HG03457 (cell line): Measurements from ENCODE around the gene ITPR3.

Experiments
- ATAC-seq: cut with Tn5 transposase; IDR thresholded peaks from one replicate; pipeline ENCODE4 v1.9.1; 2021; ENCODE audit warnings: moderate number of reproducible peaks; ENCODE audit not compliant: unreplicated experiment

Gene ITPR3

DNA sequence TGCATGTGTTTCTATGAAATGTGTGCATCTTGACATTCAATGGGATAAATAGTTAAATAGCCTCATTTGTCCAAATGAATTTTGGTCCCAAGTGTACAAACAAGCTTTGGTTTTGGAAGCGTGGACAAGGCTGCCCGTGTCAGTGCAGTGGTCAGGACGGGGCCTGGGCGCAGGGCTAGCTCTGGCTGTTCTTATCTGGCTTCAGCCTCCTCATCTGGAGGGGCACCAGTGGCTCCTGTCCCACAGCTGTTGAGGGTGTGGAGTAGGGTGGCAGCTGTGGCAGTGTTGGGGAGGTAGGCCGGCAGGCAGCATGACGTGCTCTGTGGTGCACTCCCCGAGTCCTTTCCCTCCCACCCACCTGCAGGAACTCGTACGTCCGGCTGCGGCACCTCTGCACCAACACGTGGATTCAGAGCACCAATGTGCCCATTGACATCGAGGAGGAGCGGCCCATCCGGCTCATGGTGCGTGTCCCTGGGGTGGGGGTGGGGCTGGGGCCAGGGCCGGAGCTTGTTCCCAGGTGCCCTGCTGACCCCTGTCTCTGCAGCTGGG is 43.5 kb downstream of the ITPR3 start:
- no peak for ATAC-seq

GRCh38 chr6:33665957-33666356 is 44.8 kb downstream of the ITPR3 start:
- ATAC-seq = no peak

- no peak for ATAC-seq
These were observed 46.0 kb downstream of the ITPR3 start for GRCh38 chr6:33667072-33667471.

DNA sequence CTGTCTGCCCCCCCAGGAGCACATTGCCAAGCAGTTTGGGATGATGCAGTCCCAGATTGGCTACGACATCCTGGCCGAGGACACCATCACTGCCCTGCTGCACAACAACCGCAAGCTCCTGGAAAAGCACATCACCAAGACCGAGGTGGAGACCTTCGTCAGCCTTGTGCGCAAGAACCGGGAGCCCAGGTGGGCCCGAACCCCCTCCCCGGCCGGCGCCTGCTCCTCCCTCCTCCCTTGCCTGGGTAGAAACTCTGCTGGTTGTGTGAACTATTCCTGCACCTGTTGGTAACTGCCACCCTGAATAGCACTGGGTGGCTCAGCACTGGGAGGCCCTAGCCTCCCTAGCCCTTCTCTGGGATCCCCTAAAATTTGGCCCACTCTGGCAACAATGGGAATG is 46.7 kb downstream of the ITPR3 start:
- ATAC-seq = no peak

DNA sequence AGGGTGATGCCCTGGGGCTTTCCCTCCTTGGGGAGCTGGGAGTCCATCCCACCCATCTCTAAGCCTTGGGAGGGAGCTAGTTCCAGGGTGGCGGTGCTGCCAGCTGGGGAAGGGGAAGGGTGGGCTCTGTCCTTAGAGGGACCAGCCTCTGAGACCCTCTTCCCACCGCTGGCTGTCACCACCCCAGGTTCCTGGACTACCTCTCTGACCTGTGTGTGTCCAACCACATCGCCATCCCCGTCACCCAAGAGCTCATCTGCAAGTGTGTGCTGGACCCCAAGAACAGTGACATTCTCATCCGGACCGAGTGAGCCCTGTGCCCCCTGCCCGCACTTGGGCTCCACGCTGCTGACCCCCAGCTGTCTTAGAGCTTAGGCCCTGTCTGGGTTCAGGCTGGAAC is 47.2 kb downstream of the ITPR3 start:
- ATAC-seq = no peak

- ATAC-seq = no peak
These were observed 47.8 kb downstream of the ITPR3 start for GRCh38 chr6:33668914-33669313.

- ATAC-seq = no peak
These were observed 49.1 kb downstream of the ITPR3 start for GRCh38 chr6:33670086-33670660.

- no peak for ATAC-seq
These were observed 50.0 kb downstream of the ITPR3 start for GRCh38 chr6:33670971-33671743.

DNA sequence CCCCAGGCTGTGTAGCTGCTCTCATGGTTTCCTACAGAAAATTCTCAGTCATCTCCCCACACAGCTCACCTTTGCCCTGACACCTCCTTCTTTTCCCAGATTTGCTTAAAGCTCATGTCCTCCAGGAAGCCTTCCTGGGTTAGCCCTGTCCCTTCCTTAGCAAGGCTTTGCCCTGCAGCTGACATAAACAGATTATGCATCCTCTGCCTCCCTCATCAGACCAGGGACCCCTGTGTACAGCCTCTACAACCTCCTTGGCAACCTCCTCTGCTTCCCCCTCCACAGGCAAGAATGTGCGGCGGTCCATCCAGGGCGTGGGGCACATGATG is 50.6 kb downstream of the ITPR3 start:
- ATAC-seq = no peak

GRCh38 chr6:33672808-33673207 is 51.7 kb downstream of the ITPR3 start:
- ATAC-seq = no peak

DNA sequence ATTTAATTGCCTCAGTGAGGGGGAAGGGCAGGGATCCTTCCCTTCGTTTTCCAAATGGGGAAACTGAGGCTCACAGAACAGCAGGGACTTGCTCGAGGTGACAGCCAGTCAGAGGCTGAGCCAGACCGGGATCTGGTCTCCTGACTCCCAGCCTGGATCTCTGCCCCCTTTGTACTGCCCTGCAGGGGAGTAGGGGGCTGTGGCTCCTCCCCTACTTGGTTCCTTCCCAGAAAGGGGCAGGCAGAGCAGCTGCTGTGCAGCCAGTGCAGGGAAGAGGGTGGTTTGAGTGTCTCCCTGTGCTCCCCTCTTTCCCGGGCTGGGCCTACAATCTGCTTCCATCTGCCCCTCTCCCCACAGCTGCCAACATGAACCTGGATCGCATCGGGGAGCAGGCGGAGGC is 52.7 kb downstream of the ITPR3 start:
- ATAC-seq = no peak

DNA sequence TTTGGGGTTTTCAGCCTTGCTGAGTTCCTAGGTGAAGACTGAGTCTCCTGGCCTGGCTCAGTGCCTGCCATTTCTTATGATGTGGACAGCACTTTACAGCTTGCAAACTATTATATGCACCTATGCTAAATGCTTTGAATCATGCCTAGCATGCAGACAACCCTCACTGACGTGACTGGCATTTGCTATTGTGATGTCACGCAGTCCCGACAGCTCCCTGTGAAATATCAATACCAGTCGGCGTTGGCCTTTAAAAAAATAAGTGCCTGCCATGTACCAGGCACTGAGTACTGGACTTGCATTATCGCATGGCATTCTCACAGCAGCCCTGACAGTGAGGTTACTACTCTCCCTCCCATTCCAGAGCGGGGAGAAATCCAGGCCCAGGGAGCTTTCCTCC is 54.8 kb downstream of the ITPR3 start:
- ATAC-seq = no peak

GRCh38 chr6:33676416-33677142 is 55.5 kb downstream of the ITPR3 start:
- ATAC-seq = no peak

GRCh38 chr6:33677143-33677660 is 56.1 kb downstream of the ITPR3 start:
- no peak for ATAC-seq

GRCh38 chr6:33677689-33678088 is 56.6 kb downstream of the ITPR3 start:
- no peak for ATAC-seq

GRCh38 chr6:33678233-33678931 is 57.3 kb downstream of the ITPR3 start:
- ATAC-seq = no peak

GRCh38 chr6:33678932-33679490 is 57.9 kb downstream of the ITPR3 start:
- no peak for ATAC-seq

GRCh38 chr6:33679761-33680160 is 58.6 kb downstream of the ITPR3 start:
- ATAC-seq = no peak

DNA sequence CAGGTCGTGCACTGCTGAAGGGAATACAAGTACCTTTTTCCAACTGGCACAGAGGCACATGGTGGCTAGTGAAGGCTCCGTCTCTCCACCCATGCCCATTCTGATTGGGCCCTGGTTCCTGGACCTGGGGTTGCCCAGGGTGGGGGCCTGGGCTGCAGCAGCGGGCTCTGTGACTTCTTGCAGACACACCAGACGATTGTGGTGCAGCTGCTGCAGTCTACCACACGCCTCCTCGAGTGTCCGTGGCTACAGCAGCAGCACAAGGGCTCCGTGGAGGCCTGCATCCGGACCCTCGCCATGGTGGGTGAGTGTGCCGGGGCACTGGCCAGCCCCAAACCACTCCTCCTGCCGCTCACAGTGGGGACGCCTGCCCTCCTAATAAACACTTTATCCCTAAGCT is 61.2 kb downstream of the ITPR3 start:
- ATAC-seq = no peak

GRCh38 chr6:33683051-33683571 is 62.0 kb downstream of the ITPR3 start:
- ATAC-seq = no peak
